Measurements from ENCODE around the gene RFFL. TPM values are rescaled to one million over a fixed set of nuclear protein-coding genes. Genes with fewer than 3 reads are reported as not detected.
"Not testable (repeated sequence)": the region's sequence is repeated elsewhere in the genome, so short reads cannot be mapped to it uniquely, and the experiment has no call there.

The RFFL gene
- total RNA-seq, 1 experiment from 2014 or later = 22.0 TPM

- TF ChIP-seq CTCF (IDR thresholded peaks at IDR 0.05; ENCODE audit: unreplicated experiment) = no peak
- peak; percentile 27 for DNase-seq (ENCODE audit: unreplicated experiment)
- peak overlapping the region; percentile 25 for H3K27ac Mint-ChIP-seq (ENCODE audit: low read depth, unreplicated experiment)
- intact Hi-C loops (cut with micrococcal nuclease) = no loop called here
- no TSS peak for BruUV-seq (replicated peaks)
- ChIA-PET POLR2A (interaction anchor here (0.9 kb wide), 1 partner anchor 17 kb away, joined by 6 read pairs; the partner anchor contains the start of gene RFFL), CTCF (interaction anchor here (0.6 to 0.9 kb wide), 3 partner anchors 15 to 845 kb away, joined by 3 to 4 read pairs (median 3); no protein-coding TSS in a partner anchor)
- peaks cover 12% of the 10 kb centered on the region for H3K4me1 Mint-ChIP-seq (ENCODE audit: insufficient read depth, unreplicated experiment)
- H3K27me3 Mint-ChIP-seq (ENCODE audit: insufficient read depth, unreplicated experiment) = no peaks in the 10 kb centered on the region
- no peaks in the 10 kb centered on the region for H3K9me3 Mint-ChIP-seq (ENCODE audit: unreplicated experiment)
- H3K36me3 Mint-ChIP-seq (ENCODE audit: insufficient read depth, unreplicated experiment) = no peaks in the 10 kb centered on the region
- peak overlapping the region; percentile 33 for H3K4me3 Mint-ChIP-seq (ENCODE audit: unreplicated experiment)
Observed at GRCh38 chr17:35046740-35047283, 16.7 kb downstream of the RFFL start.

DNA sequence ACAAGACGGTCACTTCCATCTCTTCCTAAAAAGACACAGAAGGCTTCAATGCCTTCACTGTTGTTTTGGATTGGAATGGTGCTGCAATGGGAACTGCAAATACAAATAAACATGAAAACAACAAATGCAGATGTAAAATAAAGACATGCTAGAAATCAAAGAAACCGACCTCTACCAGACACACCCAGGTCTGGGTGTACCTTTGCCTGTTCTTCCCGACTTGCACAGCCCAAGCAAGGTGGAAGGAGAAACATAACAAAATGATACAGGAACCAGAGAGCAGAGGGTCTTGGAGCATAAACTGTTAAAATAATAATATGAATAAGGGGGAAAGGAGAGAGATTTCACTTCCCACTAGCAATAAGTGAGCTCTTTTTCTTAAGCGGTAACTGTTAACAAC lies 17.3 kb downstream of the RFFL start:
- Mint-ChIP-seq H3K27me3 (ENCODE audit: insufficient read depth, unreplicated experiment) (no peaks in the 10 kb centered on the region), H3K27ac (ENCODE audit: low read depth, unreplicated experiment) (peak overlapping the region; percentile 25), H3K36me3 (ENCODE audit: insufficient read depth, unreplicated experiment) (no peaks in the 10 kb centered on the region), H3K4me3 (ENCODE audit: unreplicated experiment) (peak overlapping the region; percentile 33), H3K4me1 (ENCODE audit: insufficient read depth, unreplicated experiment) (peaks cover 12% of the 10 kb centered on the region), H3K9me3 (ENCODE audit: unreplicated experiment) (no peaks in the 10 kb centered on the region)
- no TSS peak for BruUV-seq (replicated peaks)
- DNase-seq (ENCODE audit: unreplicated experiment) = no peak
- intact Hi-C loops (cut with micrococcal nuclease) = no loop called here
- CTCF ChIA-PET = interaction anchor here (0.9 kb wide), 1 partner anchor 48 kb away, joined by 4 read pairs; no protein-coding TSS in a partner anchor
- POLR2A ChIA-PET = no interaction called here
- no peak for TF ChIP-seq CTCF (IDR thresholded peaks at IDR 0.05; ENCODE audit: unreplicated experiment)

- DNase-seq (ENCODE audit: unreplicated experiment); H3K36me3 Mint-ChIP-seq (ENCODE audit: insufficient read depth, unreplicated experiment); H3K4me3 Mint-ChIP-seq (ENCODE audit: unreplicated experiment); POLR2A ChIA-PET; H3K27ac Mint-ChIP-seq (ENCODE audit: low read depth, unreplicated experiment); intact Hi-C loops (cut with micrococcal nuclease); H3K27me3 Mint-ChIP-seq (ENCODE audit: insufficient read depth, unreplicated experiment); BruUV-seq (replicated peaks); H3K9me3 Mint-ChIP-seq (ENCODE audit: unreplicated experiment): not testable (repeated sequence)
- H3K4me1 Mint-ChIP-seq (ENCODE audit: insufficient read depth, unreplicated experiment) = peaks cover 12% of the 10 kb centered on the region
- CTCF ChIA-PET = interaction anchor here (0.7 kb wide), 2 partner anchors 18 to 1532 kb away, joined by 3 read pairs; no protein-coding TSS in a partner anchor
Observed at GRCh38 chr17:35045458-35045979, 18.0 kb downstream of the RFFL start.

DNA sequence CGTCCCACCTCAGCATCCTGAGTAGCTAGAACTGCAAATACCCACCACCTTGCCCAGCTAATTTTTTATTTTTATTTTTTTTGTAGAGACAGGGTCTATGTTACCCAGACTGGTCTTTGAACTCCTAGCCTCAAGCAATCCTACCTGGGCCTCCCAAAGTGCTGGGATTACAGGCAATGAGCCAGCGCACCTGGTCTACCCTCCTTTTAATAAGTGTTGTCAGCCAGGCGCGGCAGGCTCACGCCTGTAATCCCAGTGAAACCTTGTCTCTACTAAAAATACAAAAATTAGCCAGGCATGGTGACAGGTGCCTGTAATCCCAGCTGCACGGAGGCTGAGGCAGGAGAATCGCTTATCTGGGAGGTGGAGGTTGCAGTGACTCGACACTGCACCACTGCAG lies 19.3 kb downstream of the RFFL start:
- no peaks in the 10 kb centered on the region for H3K9me3 Mint-ChIP-seq (ENCODE audit: unreplicated experiment)
- intact Hi-C loops (cut with micrococcal nuclease) = no loop called here
- H3K4me3 Mint-ChIP-seq (ENCODE audit: unreplicated experiment) = no peak overlapping the region
- TF ChIP-seq CTCF (IDR thresholded peaks at IDR 0.05; ENCODE audit: unreplicated experiment) = no peak
- BruUV-seq (replicated peaks) = no TSS peak
- DNase-seq (ENCODE audit: unreplicated experiment) = no peak
- peaks cover 12% of the 10 kb centered on the region for H3K4me1 Mint-ChIP-seq (ENCODE audit: insufficient read depth, unreplicated experiment)
- ChIA-PET CTCF (interaction anchor here (0.7 kb wide), 2 partner anchors 22 to 590 kb away, joined by 3 to 4 read pairs; no protein-coding TSS in a partner anchor), POLR2A (interaction anchor here (1.2 kb wide), 1 partner anchor 46 kb away, joined by 3 read pairs; no protein-coding TSS in a partner anchor)
- H3K27me3 Mint-ChIP-seq (ENCODE audit: insufficient read depth, unreplicated experiment) = no peaks in the 10 kb centered on the region
- H3K27ac Mint-ChIP-seq (ENCODE audit: low read depth, unreplicated experiment) = no peak overlapping the region
- H3K36me3 Mint-ChIP-seq (ENCODE audit: insufficient read depth, unreplicated experiment) = no peaks in the 10 kb centered on the region
